ENCODE data around the gene IGFLR1.
"Not testable (repeated sequence)": the region's sequence is repeated elsewhere in the genome, so short reads cannot be mapped to it uniquely, and the experiment has no call there.

Gene IGFLR1

GRCh38 chr19:35739275-35740107 lies 2.8 kb downstream of the IGFLR1 start:
- DNase-seq = no peak

GRCh38 chr19:35738887-35739229 lies 3.4 kb downstream of the IGFLR1 start:
- DNase-seq = no peak

- no peak for DNase-seq
Observed at GRCh38 chr19:35738021-35738886, 4.0 kb downstream of the IGFLR1 start.

- no peak for DNase-seq
Observed at GRCh38 chr19:35736913-35737886, 5.1 kb downstream of the IGFLR1 start.

- DNase-seq = no peak
Observed at GRCh38 chr19:35734889-35735288, 7.4 kb downstream of the IGFLR1 start.

- no peak for DNase-seq
Observed at GRCh38 chr19:35734273-35734672, 8.0 kb downstream of the IGFLR1 start.

- DNase-seq = no peak
Observed at GRCh38 chr19:35733180-35734125, 8.8 kb downstream of the IGFLR1 start.

- no peak for DNase-seq
Observed at GRCh38 chr19:35732540-35733179, 9.6 kb downstream of the IGFLR1 start.

GRCh38 chr19:35731779-35732405 lies 10.4 kb downstream of the IGFLR1 start:
- no peak for DNase-seq

GRCh38 chr19:35731353-35731752 lies 10.9 kb downstream of the IGFLR1 start:
- no peak for DNase-seq

- DNase-seq = no peak
Observed at GRCh38 chr19:35730326-35730725, 11.9 kb downstream of the IGFLR1 start.

- no peak for DNase-seq
Observed at GRCh38 chr19:35729763-35730162, 12.5 kb downstream of the IGFLR1 start.

- no peak for DNase-seq
Observed at GRCh38 chr19:35729021-35729420, 13.2 kb downstream of the IGFLR1 start.

- DNase-seq = no peak
Observed at GRCh38 chr19:35727956-35728706, 14.1 kb downstream of the IGFLR1 start.

GRCh38 chr19:35727053-35727955 lies 14.9 kb downstream of the IGFLR1 start:
- no peak for DNase-seq

GRCh38 chr19:35725216-35725861 lies 16.9 kb downstream of the IGFLR1 start:
- no peak for DNase-seq

- DNase-seq = no peak
Observed at GRCh38 chr19:35724560-35724959, 17.7 kb downstream of the IGFLR1 start.

- DNase-seq = not testable (repeated sequence)
Observed at GRCh38 chr19:35724132-35724531, 18.1 kb downstream of the IGFLR1 start.
